Vagina (tissue), 2 donors: Measurements from ENCODE around the gene RPS8.

Source experiments
- CTCF ChIP-seq, 3 experiments: fragments of 450-650 bp in 2 of 3; fragments of 200-600 bp in 1 of 3; sonication (generic) in 1 of 3; IDR thresholded peaks; one replicate each; pipeline ENCODE4 v1.5.1; 2017 to 2019; ENCODE audit warnings: antibody characterized with exemption in 3 of 3, mild to moderate bottlenecking in 2 of 3, moderate library complexity in 2 of 3
- POLR2A ChIP-seq, 2 donors: fragments of 450-650 bp; IDR thresholded peaks; one replicate each; pipeline ENCODE4 v1.6.1; 2017; ENCODE audit warnings: antibody characterized with exemption in 2 of 2, mild to moderate bottlenecking in 2 of 2, moderate library complexity in 2 of 2

DNA sequence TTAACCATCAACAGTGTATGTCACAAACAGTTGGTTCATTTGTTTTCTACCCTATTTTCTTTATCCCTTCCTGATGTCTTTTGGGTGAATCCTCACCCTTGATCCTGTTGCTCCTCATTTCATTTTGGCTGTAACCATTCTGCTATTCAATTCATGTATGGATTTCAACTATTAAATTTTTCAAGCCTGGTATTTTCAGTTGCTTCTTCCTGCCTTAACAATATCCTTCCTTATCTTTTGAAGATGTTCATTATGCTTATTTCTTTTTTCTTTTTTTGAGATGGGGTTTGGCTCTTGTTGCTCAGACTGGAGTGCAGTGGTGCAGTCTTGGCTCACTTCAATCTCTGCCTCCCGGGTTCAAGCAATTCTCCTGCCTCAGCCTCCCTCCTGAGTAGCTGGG lies 41.6 kb upstream of the RPS8 start:
- TF ChIP-seq CTCF (IDR thresholded peaks at IDR 0.05) (no peak), POLR2A (IDR thresholded peaks at IDR 0.05) (no peak)
